GM12878 (cell line): ENCODE measurements around the gene OXT. TPM values are rescaled to one million over a fixed set of nuclear protein-coding genes. Genes with fewer than 3 reads are reported as not detected.
A peak's percentile ranks its signal among the peaks of the same experiment; 100 is the strongest.

Source experiments
- ATAC-seq: fragments of 200-7000 bp; cut with Tn5 transposase; 3 replicates; pipeline ENCODE4 v1.9.1; 2020; ENCODE audit warnings: mild to moderate bottlenecking, moderate library complexity
- BruUV-seq: library from RNA; stranded (reverse); fragments of 400-500 nt; replicated peaks from 2 replicates; lab custom pipeline; 2021; lab: Mats Ljungman, UMichigan
- CTCF ChIA-PET: fragments of 300-600 bp; sonication (Branson Sonifier 250); formaldehyde crosslinking; extraction: SDS; loops from one replicate; lab custom pipeline; 2021; ENCODE audit warnings: inconsistent platforms; lab: Yijun Ruan, JAX
- POLR2A ChIA-PET: fragments of 350-600 bp; formaldehyde crosslinking; extraction: SDS; loops from one replicate; lab custom pipeline; 2021; ENCODE audit warnings: inconsistent platforms; lab: Charles Lee
- RAD21 ChIA-PET: fragments of 300-600 bp; sonication (Branson Sonifier 250); formaldehyde crosslinking; loops from one replicate; lab custom pipeline; 2023; ENCODE audit warnings: antibody characterized with exemption; ENCODE audit not compliant: unreplicated experiment; lab: Charles Lee
- SMC1A ChIA-PET: fragments of 300-600 bp; sonication (Branson Sonifier 250); formaldehyde crosslinking; loops from one replicate; lab custom pipeline; 2023; ENCODE audit not compliant: unreplicated experiment, uncharacterized antibody; lab: Charles Lee
- DNase-seq: peaks from one replicate; pipeline ENCODE4 v3.0.0-alpha.2; 2011; ENCODE audit warnings: low read depth, low spot score
- FAIRE-seq: peaks from 3 replicates; lab custom pipeline; 2011; peaks lifted over from hg19 to GRCh38; lab: Jason Lieb, UNC
- H2AFZ ChIP-seq: 2 replicates; pipeline ENCODE4 v1.6.0; 2011; ENCODE audit warnings: low read depth, low read length, control low read depth; ENCODE audit not compliant: control insufficient read depth
- H3K27ac ChIP-seq: 2 replicates; pipeline ENCODE4 v1.5.1; 2011; ENCODE audit warnings: control low read depth; ENCODE audit not compliant: control insufficient read depth, insufficient read depth
- H3K27me3 ChIP-seq, 2 experiments: replicated peaks in 1 of 2; 2 replicates each; pipeline versions ENCODE4 v1.6.0 to v1.6.1; 2011; ENCODE audit warnings: low read length in 1 of 2; ENCODE audit not compliant: control insufficient read depth in 2 of 2, insufficient read depth in 2 of 2
- H3K36me3 ChIP-seq, 2 experiments: 2 replicates each; pipeline ENCODE4 v1.5.1; 2011; ENCODE audit warnings: low read length in 1 of 2; ENCODE audit not compliant: control insufficient read depth in 2 of 2, insufficient read depth in 2 of 2
- H3K4me1 ChIP-seq: 2 replicates; pipeline ENCODE4 v1.6.1; 2011; ENCODE audit warnings: mild to moderate bottlenecking, low read length, moderate library complexity, mixed read lengths; ENCODE audit not compliant: control insufficient read depth, insufficient read depth
- H3K4me2 ChIP-seq: 2 replicates; pipeline ENCODE4 v1.6.0; 2011; ENCODE audit warnings: control low read depth; ENCODE audit not compliant: control insufficient read depth, insufficient read depth
- H3K4me3 ChIP-seq: fragments of 200-600 bp; sonication (generic); 2 replicates; pipeline ENCODE4 v1.5.1; 2016
- H3K79me2 ChIP-seq: 2 replicates; pipeline ENCODE4 v1.6.0; 2011; ENCODE audit warnings: low read length; ENCODE audit not compliant: control insufficient read depth, insufficient read depth
- H3K9ac ChIP-seq: 2 replicates; pipeline ENCODE4 v1.8.0; 2011; ENCODE audit warnings: low read length, control low read depth, mixed read lengths; ENCODE audit not compliant: control insufficient read depth, insufficient read depth
- H3K9me3 ChIP-seq: replicated peaks from 3 replicates; pipeline ENCODE4 v1.5.1; 2011; ENCODE audit warnings: mild to moderate bottlenecking, low read length; ENCODE audit not compliant: control insufficient read depth, insufficient read depth
- H4K20me1 ChIP-seq: 2 replicates; pipeline ENCODE4 v1.6.0; 2011; ENCODE audit not compliant: control insufficient read depth, insufficient read depth
- BCLAF1 ChIP-seq: fragments of 450-650 bp; IDR thresholded peaks from 2 replicates; pipeline ENCODE4 v1.6.1; 2017; ENCODE audit warnings: antibody characterized with exemption, mild to moderate bottlenecking, moderate library complexity
- CREB1 ChIP-seq: IDR thresholded peaks from 2 replicates; pipeline ENCODE4 v1.6.1; 2012; ENCODE audit warnings: low read depth, mild to moderate bottlenecking, inconsistent platforms
- IRF5 ChIP-seq: fragments of 450-650 bp; IDR thresholded peaks from 2 replicates; pipeline ENCODE4 v1.6.1; 2017; ENCODE audit warnings: borderline replicate concordance
- PKNOX1 ChIP-seq: fragments of 450-650 bp; IDR thresholded peaks from 2 replicates; pipeline ENCODE4 v1.6.1; 2016; ENCODE audit warnings: mild to moderate bottlenecking
- PML ChIP-seq: IDR thresholded peaks from 2 replicates; pipeline ENCODE4 v1.6.1; 2012; ENCODE audit warnings: low read length, inconsistent platforms
- RAD21 ChIP-seq: IDR thresholded peaks from 2 replicates; pipeline ENCODE4 v1.6.1; 2011; ENCODE audit warnings: mild to moderate bottlenecking, low read depth, low read length, moderate library complexity; ENCODE audit not compliant: insufficient read depth
- YBX1 ChIP-seq: fragments of 450-650 bp; IDR thresholded peaks from 2 replicates; pipeline ENCODE4 v1.6.1; 2016; ENCODE audit warnings: antibody characterized with exemption
- ZNF622 ChIP-seq: fragments of 450-650 bp; IDR thresholded peaks from 2 replicates; pipeline ENCODE4 v1.6.1; 2017; ENCODE audit warnings: mild to moderate bottlenecking, inconsistent platforms
- WGBS: methylation state at CpG from one replicate; pipeline ENCODE4 v1.1.6; 2016; ENCODE audit warnings: low lambda C conversion rate; ENCODE audit not compliant: insufficient replicate concordance, insufficient coverage; ENCODE audit errors: missing lambda C conversion rate; 5-methylcytosine and 5-hydroxymethylcytosine counted together
- in situ Hi-C: fragments of 300-500 bp; cut with MboI; formaldehyde crosslinking; loops from 9 replicates; pipeline ENCODE4 v1.14.3; 2018; ENCODE audit warnings: mixed read lengths
- intact Hi-C: fragments of 100-400 bp; cut with micrococcal nuclease; formaldehyde crosslinking; loops from one replicate; pipeline ENCODE4 v1.14.2; 2022; ENCODE audit not compliant: unreplicated experiment
- polyA plus RNA-seq, 11 experiments: library from polyadenylated mRNA; depleted of rRNA in 4 of 11; unstranded in 6 of 11; stranded (reverse) in 5 of 11; fragments of >200 nt; fragmentation: Nextera tagmentation in 4 of 11; fragmentation: Illumina TruSeq in 1 of 11; extraction: Ambion mirVana in 4 of 11; extraction: Trizol in 1 of 11; gene quantifications; 1 replicate in 1 of 11; 2 replicates in 10 of 11; pipeline versions ENCODE4 v1.2.1 to v1.2.3, GENCODE V29; 2011 to 2016; ENCODE audit warnings: inconsistent platforms in 2 of 11, missing spikeins in 2 of 11, low read depth in 1 of 11
- total RNA-seq, 4 experiments: library from RNA; depleted of rRNA in 3 of 4; stranded (reverse); fragments of >200 nt in 3 of 4; fragmentation: Illumina TruSeq in 1 of 4; extraction: Trizol in 1 of 4; gene quantifications; 2 replicates each; pipeline versions ENCODE4 v1.2.1 to v1.2.3, GENCODE V29; 2013 to 2021
- TF ChIP-seq, protein P1 (sequence below): IDR thresholded peaks from 2 replicates; pipeline ENCODE4 v1.6.1; 2011; ENCODE audit warnings: borderline replicate concordance, low read depth, mild to moderate bottlenecking, moderate library complexity, low read length; ENCODE audit not compliant: insufficient read depth, poor library complexity, severe bottlenecking
- TF ChIP-seq, protein P2 (sequence below): IDR thresholded peaks from 2 replicates; pipeline ENCODE4 v1.6.1; 2012; ENCODE audit warnings: mild to moderate bottlenecking, low read depth, low read length

The OXT gene
- total and polyA plus RNA-seq, 10 of the 15 experiments (the other 5 are each of a cell fraction or from before 2014, with no cell fraction given) = not detected

DNA sequence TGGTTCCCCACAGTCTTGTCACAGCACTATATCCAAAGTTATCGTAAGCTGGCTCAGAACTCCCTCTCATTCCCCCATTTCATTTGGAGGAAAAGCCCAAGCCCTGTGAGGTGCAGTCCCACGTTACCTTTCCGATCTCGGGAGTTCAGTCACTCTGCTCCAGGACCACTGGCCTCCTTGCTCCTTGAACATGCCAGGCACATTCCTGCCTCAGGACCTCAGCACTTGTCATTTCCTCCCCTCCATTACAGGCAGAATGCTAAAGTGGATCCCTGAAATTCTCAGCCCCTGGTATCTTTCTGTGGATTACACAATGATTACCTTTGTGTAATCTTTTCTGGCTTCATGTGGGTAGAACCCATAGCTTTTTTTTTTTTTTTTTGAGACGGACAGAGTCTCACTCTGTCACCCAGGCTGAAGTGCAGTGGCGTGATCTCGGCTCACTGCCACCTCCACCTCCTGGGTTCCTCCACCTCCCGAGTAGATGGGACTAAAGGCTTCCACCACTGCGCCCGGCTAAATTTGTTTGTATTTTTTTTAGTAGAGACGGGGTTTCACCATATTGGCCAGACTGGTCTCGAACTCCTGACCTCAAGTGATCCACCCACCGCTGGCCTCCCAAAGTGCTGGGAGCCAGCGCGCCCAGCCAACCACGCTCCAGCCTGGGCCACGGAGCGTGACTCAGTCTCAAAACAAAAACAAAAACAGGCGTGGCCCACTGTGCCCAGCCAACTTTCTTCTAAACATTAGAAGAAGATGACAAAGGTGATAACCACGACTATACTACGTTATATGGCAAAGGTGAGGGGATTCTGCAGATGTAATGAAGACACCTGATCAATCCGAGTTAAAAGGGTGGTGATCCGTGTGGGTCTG is 4.0 kb upstream of the OXT start (continued):
- no peak for TF ChIP-seq BCLAF1
- TF ChIP-seq YBX1 = no peak
- TF ChIP-seq, protein P1, sequence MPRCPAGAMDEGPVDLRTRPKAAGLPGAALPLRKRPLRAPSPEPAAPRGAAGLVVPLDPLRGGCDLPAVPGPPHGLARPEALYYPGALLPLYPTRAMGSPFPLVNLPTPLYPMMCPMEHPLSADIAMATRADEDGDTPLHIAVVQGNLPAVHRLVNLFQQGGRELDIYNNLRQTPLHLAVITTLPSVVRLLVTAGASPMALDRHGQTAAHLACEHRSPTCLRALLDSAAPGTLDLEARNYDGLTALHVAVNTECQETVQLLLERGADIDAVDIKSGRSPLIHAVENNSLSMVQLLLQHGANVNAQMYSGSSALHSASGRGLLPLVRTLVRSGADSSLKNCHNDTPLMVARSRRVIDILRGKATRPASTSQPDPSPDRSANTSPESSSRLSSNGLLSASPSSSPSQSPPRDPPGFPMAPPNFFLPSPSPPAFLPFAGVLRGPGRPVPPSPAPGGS = no peak
- TF ChIP-seq CREB1 = no peak
- no peak for TF ChIP-seq RAD21

- H3K9ac ChIP-seq = no peak overlapping the region
- no peaks in the 10 kb centered on the region for H4K20me1 ChIP-seq
- CTCF ChIA-PET = interaction anchor here (2.5 kb wide), 1 partner anchor 15 kb away, joined by 11 read pairs; no protein-coding TSS in a partner anchor
- SMC1A ChIA-PET = interaction anchor here (2.2 kb wide), 1 partner anchor 9 kb away, joined by 5 read pairs; no protein-coding TSS in a partner anchor
- no peaks in the 10 kb centered on the region for H3K79me2 ChIP-seq
- no peak overlapping the region for H3K4me3 ChIP-seq
- H3K36me3 ChIP-seq = no peaks in the 10 kb centered on the region
- FAIRE-seq (peak; percentile 57), ATAC-seq (peak; percentile 81), DNase-seq (no peak)
- H3K27ac ChIP-seq = no peak overlapping the region
- POLR2A ChIA-PET = no interaction called here
- H3K4me2 ChIP-seq = peak overlapping the region; percentile 31
- H3K4me1 ChIP-seq = peaks cover 14% of the 10 kb centered on the region
- H3K27me3 ChIP-seq = peaks cover 0 to 2% of the 10 kb centered on the region in 2 experiments; a peak in 3 of 4 replicates
- no TSS peak for BruUV-seq
- no peak overlapping the region for H2AFZ ChIP-seq
- intact Hi-C loops = no loop called here
- RAD21 ChIA-PET = no interaction called here
- in situ Hi-C loops = no loop called here
- H3K9me3 ChIP-seq = no peaks in the 10 kb centered on the region; the same call in 2 of the 3 replicates
- 2% methylated on average over 8 of the region's 8 CpGs for WGBS
- TF ChIP-seq PML (no peak), IRF5 (no peak), ZNF622 (no peak), PKNOX1 (0 out of 2 replicates have a peak, but pooled peaks have one; percentile 5)
- TF ChIP-seq, protein P2, sequence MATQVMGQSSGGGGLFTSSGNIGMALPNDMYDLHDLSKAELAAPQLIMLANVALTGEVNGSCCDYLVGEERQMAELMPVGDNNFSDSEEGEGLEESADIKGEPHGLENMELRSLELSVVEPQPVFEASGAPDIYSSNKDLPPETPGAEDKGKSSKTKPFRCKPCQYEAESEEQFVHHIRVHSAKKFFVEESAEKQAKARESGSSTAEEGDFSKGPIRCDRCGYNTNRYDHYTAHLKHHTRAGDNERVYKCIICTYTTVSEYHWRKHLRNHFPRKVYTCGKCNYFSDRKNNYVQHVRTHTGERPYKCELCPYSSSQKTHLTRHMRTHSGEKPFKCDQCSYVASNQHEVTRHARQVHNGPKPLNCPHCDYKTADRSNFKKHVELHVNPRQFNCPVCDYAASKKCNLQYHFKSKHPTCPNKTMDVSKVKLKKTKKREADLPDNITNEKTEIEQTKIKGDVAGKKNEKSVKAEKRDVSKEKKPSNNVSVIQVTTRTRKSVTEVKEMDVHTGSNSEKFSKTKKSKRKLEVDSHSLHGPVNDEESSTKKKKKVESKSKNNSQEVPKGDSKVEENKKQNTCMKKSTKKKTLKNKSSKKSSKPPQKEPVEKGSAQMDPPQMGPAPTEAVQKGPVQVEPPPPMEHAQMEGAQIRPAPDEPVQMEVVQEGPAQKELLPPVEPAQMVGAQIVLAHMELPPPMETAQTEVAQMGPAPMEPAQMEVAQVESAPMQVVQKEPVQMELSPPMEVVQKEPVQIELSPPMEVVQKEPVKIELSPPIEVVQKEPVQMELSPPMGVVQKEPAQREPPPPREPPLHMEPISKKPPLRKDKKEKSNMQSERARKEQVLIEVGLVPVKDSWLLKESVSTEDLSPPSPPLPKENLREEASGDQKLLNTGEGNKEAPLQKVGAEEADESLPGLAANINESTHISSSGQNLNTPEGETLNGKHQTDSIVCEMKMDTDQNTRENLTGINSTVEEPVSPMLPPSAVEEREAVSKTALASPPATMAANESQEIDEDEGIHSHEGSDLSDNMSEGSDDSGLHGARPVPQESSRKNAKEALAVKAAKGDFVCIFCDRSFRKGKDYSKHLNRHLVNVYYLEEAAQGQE = no peak
Measured at GRCh38 chr20:3068075-3068474, 3.3 kb upstream of the OXT start.
